H1 (cell line): Measurements from ENCODE around the gene PCDH7. TPM values are rescaled to one million over a fixed set of nuclear protein-coding genes. Genes with fewer than 3 reads are reported as not detected.

Experiments used
- CTCF ChIA-PET: fragments of 300-600 bp; sonication (Branson Sonifier 250); formaldehyde crosslinking; loops from one replicate; lab custom pipeline; 2021; ENCODE audit not compliant: partially characterized antibody; lab: Charles Lee
- POLR2A ChIA-PET: fragments of 300-600 bp; sonication (Branson Sonifier 250); formaldehyde crosslinking; loops from one replicate; lab custom pipeline; 2021; ENCODE audit warnings: inconsistent platforms; ENCODE audit not compliant: partially characterized antibody; lab: Charles Lee
- DNase-seq, 2 experiments: peaks; one replicate each; pipeline versions ENCODE4 v3.0.0 to v3.0.0-alpha.2; 2010 to 2022; ENCODE audit warnings: low spot score in 2 of 2, low read depth in 1 of 2, mixed read lengths in 1 of 2
- FAIRE-seq: peaks from 2 replicates; lab custom pipeline; 2011; peaks lifted over from hg19 to GRCh38; lab: Jason Lieb, UNC
- H2AFZ ChIP-seq: 2 replicates; pipeline ENCODE4 v1.8.1; 2012; ENCODE audit warnings: low read length, inconsistent platforms
- H2AK5ac ChIP-seq: 2 replicates; pipeline ENCODE4 v1.6.1; 2013; ENCODE audit warnings: low read depth, low read length
- H2BK120ac ChIP-seq: replicated peaks from 2 replicates; pipeline ENCODE3; 2013; ENCODE audit warnings: low read depth, low read length, inconsistent platforms
- H2BK12ac ChIP-seq: 2 replicates; pipeline ENCODE4 v1.6.1; 2013; ENCODE audit warnings: low read depth, low read length
- H2BK15ac ChIP-seq: 2 replicates; pipeline ENCODE4 v1.6.1; 2013; ENCODE audit warnings: low read length
- H2BK20ac ChIP-seq: 2 replicates; pipeline ENCODE4 v1.6.1; 2013; ENCODE audit warnings: low read length
- H2BK5ac ChIP-seq: 2 replicates; pipeline ENCODE4 v1.6.1; 2013; ENCODE audit warnings: low read depth, low read length
- H3K14ac ChIP-seq: 2 replicates; pipeline ENCODE4 v1.6.1; 2013; ENCODE audit warnings: inconsistent platforms; ENCODE audit not compliant: insufficient read length
- H3K18ac ChIP-seq: 2 replicates; pipeline ENCODE4 v1.6.1; 2013; ENCODE audit warnings: low read length; ENCODE audit errors: extremely low read depth
- H3K23ac ChIP-seq: 2 replicates; pipeline ENCODE4 v1.6.1; 2013; ENCODE audit warnings: inconsistent platforms; ENCODE audit not compliant: insufficient read length
- H3K23me2 ChIP-seq: 2 replicates; pipeline ENCODE4 v1.6.1; 2013; ENCODE audit warnings: low read depth, low read length
- H3K27ac ChIP-seq: 2 replicates; pipeline ENCODE4 v1.6.1; 2011; ENCODE audit warnings: low read depth, low read length, inconsistent platforms
- H3K27me3 ChIP-seq, 4 experiments: replicated peaks in 1 of 4; 1 replicate in 1 of 4; 2 replicates in 3 of 4; pipeline versions ENCODE4 v1.6.1 to v1.8.1; 2011 to 2013; ENCODE audit warnings: low read length in 3 of 4, mild to moderate bottlenecking in 3 of 4, inconsistent platforms in 2 of 4, mixed read lengths in 2 of 4, moderate library complexity in 1 of 4; ENCODE audit not compliant: control insufficient read depth in 3 of 4, insufficient read depth in 3 of 4; ENCODE audit errors: extremely low read depth in 1 of 4
- H3K36me3 ChIP-seq, 4 experiments: 2 replicates each; pipeline versions ENCODE4 v1.6.1 to v1.8.1; 2011 to 2013; ENCODE audit warnings: mild to moderate bottlenecking in 4 of 4, low read length in 3 of 4, moderate library complexity in 2 of 4, control low read depth in 1 of 4, inconsistent platforms in 1 of 4; ENCODE audit not compliant: insufficient read depth in 4 of 4, control insufficient read depth in 2 of 4
- H3K4ac ChIP-seq: replicated peaks from 2 replicates; pipeline ENCODE3; 2013; ENCODE audit warnings: low read length, low read depth, mixed read lengths, inconsistent platforms; ENCODE audit not compliant: insufficient read length
- H3K4me1 ChIP-seq, 4 experiments: replicated peaks in 1 of 4; 1 replicate in 1 of 4; 2 replicates in 3 of 4; pipeline versions ENCODE4 v1.6.1 to v1.8.1; 2011 to 2013; ENCODE audit warnings: low read length in 3 of 4, inconsistent platforms in 2 of 4, mixed read lengths in 1 of 4; ENCODE audit not compliant: insufficient read depth in 4 of 4, control insufficient read depth in 3 of 4
- H3K4me2 ChIP-seq, 2 experiments: 2 replicates each; pipeline versions ENCODE4 v1.6.1 to v1.8.1; 2011 to 2013; ENCODE audit warnings: low read depth in 2 of 2, low read length in 2 of 2, control low read depth in 1 of 2, inconsistent platforms in 1 of 2, mild to moderate bottlenecking in 1 of 2; ENCODE audit not compliant: insufficient read depth in 1 of 2
- H3K4me3 ChIP-seq, 4 experiments: fragments of 200-600, 300-600 bp in 1 of 4; sonication (generic), shearing (Covaris generic), sonication (Bioruptor Twin) in 1 of 4; 2 replicates each; pipeline versions ENCODE4 v1.5.1 to v1.8.1; 2011 to 2016; ENCODE audit warnings: low read length in 4 of 4, low read depth in 3 of 4, control low read depth in 2 of 4, inconsistent platforms in 2 of 4, mild to moderate bottlenecking in 2 of 4, mixed read lengths in 1 of 4, moderate library complexity in 1 of 4; ENCODE audit not compliant: insufficient read depth in 2 of 4; ENCODE audit errors: extremely low read depth in 1 of 4
- H3K56ac ChIP-seq: replicated peaks from 2 replicates; pipeline ENCODE3; 2013; ENCODE audit warnings: low read depth, mild to moderate bottlenecking, mixed read lengths, low read length, inconsistent platforms; ENCODE audit not compliant: insufficient read length
- H3K79me1 ChIP-seq: 2 replicates; pipeline ENCODE4 v1.6.1; 2013; ENCODE audit warnings: low read depth, low read length, control low read depth
- H3K79me2 ChIP-seq, 2 experiments: 2 replicates each; pipeline versions ENCODE4 v1.6.1 to v1.8.1; 2012 to 2013; ENCODE audit warnings: low read length in 2 of 2, mild to moderate bottlenecking in 2 of 2, inconsistent platforms in 1 of 2; ENCODE audit not compliant: insufficient read depth in 2 of 2, control insufficient read depth in 1 of 2
- H3K9ac ChIP-seq, 4 experiments: replicated peaks in 1 of 4; 1 replicate in 1 of 4; 2 replicates in 3 of 4; pipeline versions ENCODE4 v1.6.1 to v1.8.1; 2011 to 2013; ENCODE audit warnings: low read depth in 3 of 4, low read length in 3 of 4, control low read depth in 2 of 4, mild to moderate bottlenecking in 2 of 4, moderate library complexity in 2 of 4, inconsistent platforms in 1 of 4; ENCODE audit errors: extremely low read depth in 1 of 4
- H3K9me3 ChIP-seq, 2 experiments: 2 replicates each; pipeline versions ENCODE4 v1.6.1 to v1.8.1; 2012 to 2013; ENCODE audit warnings: mild to moderate bottlenecking in 2 of 2, moderate library complexity in 2 of 2, control low read depth in 1 of 2, inconsistent platforms in 1 of 2, low read depth in 1 of 2, low read length in 1 of 2, mixed read lengths in 1 of 2; ENCODE audit not compliant: insufficient read depth in 2 of 2
- H4K20me1 ChIP-seq, 2 experiments: replicated peaks in 1 of 2; 2 replicates each; pipeline versions ENCODE3 to v1.8.1; 2011 to 2013; ENCODE audit warnings: inconsistent platforms in 2 of 2, low read length in 2 of 2, mild to moderate bottlenecking in 1 of 2; ENCODE audit not compliant: insufficient read depth in 2 of 2, control insufficient read depth in 1 of 2
- H4K5ac ChIP-seq: 2 replicates; pipeline ENCODE4 v1.6.1; 2013; ENCODE audit warnings: low read length, low read depth, mixed read lengths, inconsistent platforms; ENCODE audit not compliant: insufficient read length
- H4K8ac ChIP-seq: 2 replicates; pipeline ENCODE4 v1.8.0; 2013; ENCODE audit warnings: mild to moderate bottlenecking, moderate library complexity, low read length, inconsistent platforms; ENCODE audit not compliant: insufficient read depth; ENCODE audit errors: extremely low read depth
- H4K91ac ChIP-seq: replicated peaks from 2 replicates; pipeline ENCODE3; 2013; ENCODE audit warnings: low read length, mixed read lengths, inconsistent platforms; ENCODE audit not compliant: insufficient read length
- EZH2 ChIP-seq: fragments of 200-600 bp; sonication (generic); IDR thresholded peaks from 2 replicates; pipeline ENCODE4 v1.7.1; 2012; ENCODE audit warnings: low read depth, mild to moderate bottlenecking, moderate library complexity, low read length, inconsistent platforms; ENCODE audit not compliant: severe bottlenecking
- JUN ChIP-seq: IDR thresholded peaks from 2 replicates; pipeline ENCODE4 v1.6.1; 2011; ENCODE audit warnings: low read depth, mild to moderate bottlenecking, improper control_type of control experiment, low read length
- JUND ChIP-seq: IDR thresholded peaks from 2 replicates; pipeline ENCODE4 v1.6.1; 2011; ENCODE audit warnings: mild to moderate bottlenecking, improper control_type of control experiment, low read length
- NRF1 ChIP-seq: IDR thresholded peaks from 2 replicates; pipeline ENCODE4 v1.6.1; 2011; ENCODE audit warnings: mild to moderate bottlenecking, low read depth, low read length, improper control_type of control experiment
- POU5F1 ChIP-seq: IDR thresholded peaks from 2 replicates; pipeline ENCODE4 v1.6.1; 2011; ENCODE audit warnings: low read depth, mild to moderate bottlenecking, low read length, moderate library complexity
- RXRA ChIP-seq: IDR thresholded peaks from 2 replicates; pipeline ENCODE4 v1.6.1; 2011; ENCODE audit warnings: low read depth, mild to moderate bottlenecking, low read length, moderate library complexity; ENCODE audit not compliant: insufficient read depth
- SIRT6 ChIP-seq: IDR thresholded peaks from one replicate; pipeline ENCODE4 v1.7.1; 2012; ENCODE audit warnings: low read length, inconsistent platforms
- SP1 ChIP-seq: IDR thresholded peaks from 2 replicates; pipeline ENCODE4 v1.6.1; 2011; ENCODE audit warnings: low read depth, low read length
- SP2 ChIP-seq: IDR thresholded peaks from 2 replicates; pipeline ENCODE4 v1.6.1; 2012; ENCODE audit warnings: mild to moderate bottlenecking, low read length, inconsistent platforms
- SP4 ChIP-seq: IDR thresholded peaks from 2 replicates; pipeline ENCODE4 v1.6.1; 2012; ENCODE audit warnings: low read length, inconsistent platforms
- ZNF274 ChIP-seq: IDR thresholded peaks from 2 replicates; pipeline ENCODE4 v1.7.0; 2012; ENCODE audit warnings: low read length, borderline replicate concordance; ENCODE audit errors: extremely low read depth
- WGBS, 2 experiments: shearing (Covaris generic) in 1 of 2; methylation state at CpG; one replicate each; pipeline versions ENCODE4 v1.1.6 to v1.1.7; 2013 to 2015; ENCODE audit warnings: low lambda C conversion rate in 2 of 2, mixed read lengths in 2 of 2, inconsistent platforms in 1 of 2, low coverage in 1 of 2, missing lambda C conversion rate in 1 of 2; ENCODE audit not compliant: insufficient replicate concordance in 2 of 2, insufficient coverage in 1 of 2, insufficient read length in 1 of 2; ENCODE audit errors: extremely low coverage in 1 of 2, missing lambda C conversion rate in 1 of 2; 5-methylcytosine and 5-hydroxymethylcytosine counted together
- polyA plus RNA-seq, 7 experiments: library from polyadenylated mRNA; depleted of rRNA in 3 of 7; stranded (reverse) in 5 of 7; unstranded in 2 of 7; fragments of >200 nt in 5 of 7; fragments of 200-250 nt in 2 of 7; gene quantifications; 1 replicate in 5 of 7; 2 replicates in 1 of 7; 4 replicates in 1 of 7; pipeline versions ENCODE4 v1.2.1 to v1.2.3, GENCODE V29; 2011 to 2013; ENCODE audit warnings: missing spikeins in 2 of 7, mixed read lengths in 2 of 7
- total RNA-seq: library from RNA; stranded (reverse); fragmentation: NEBNext Ultra II Directional; extraction: Animal tissue kit (Norgen Biotek cat#: 25700); gene quantifications from 2 replicates; pipeline ENCODE4 v1.2.1, GENCODE V29; 2021

PCDH7 gene
- total and polyA plus RNA-seq, 2 of the 8 experiments (the other 6 are each of a cell fraction or from before 2014, with no cell fraction given) = 3.1 to 6.1 TPM

- no peak overlapping the region for H2AFZ ChIP-seq
- no peak overlapping the region for H2AK5ac ChIP-seq
- H3K9ac ChIP-seq = no peak overlapping the region
- H3K27me3 ChIP-seq = peaks cover 0 to 1% (median 0%) of the 10 kb centered on the region in 4 experiments; a peak in 1 of 7 replicates
- no peaks in the 10 kb centered on the region for H3K79me1 ChIP-seq
- H3K79me2 ChIP-seq = no peaks in the 10 kb centered on the region
- no peak overlapping the region for H2BK120ac ChIP-seq
- H4K91ac ChIP-seq = no peak overlapping the region
- no peak overlapping the region for H3K4me3 ChIP-seq
- H3K9me3 ChIP-seq = no peaks in the 10 kb centered on the region
- ChIA-PET CTCF (interaction anchor here (0.7 to 1.5 kb wide), 3 partner anchors 11 to 39 kb away, joined by 3 read pairs; no protein-coding TSS in a partner anchor), POLR2A (no interaction called here)
- FAIRE-seq (no peak), DNase-seq (no peak)
- no peaks in the 10 kb centered on the region for H3K23me2 ChIP-seq
- H2BK20ac ChIP-seq = no peak overlapping the region
- no peak overlapping the region for H3K27ac ChIP-seq
- no peak overlapping the region for H2BK12ac ChIP-seq
- TF ChIP-seq SP1 (no peak), JUN (no peak), RXRA (no peak), EZH2 (no peak), SP2 (no peak), JUND (no peak), POU5F1 (no peak), ZNF274 (no peak), SIRT6 (no peak), SP4 (no peak), NRF1 (no peak)
- WGBS, 2 experiments = 93% methylated on average over 6 of the region's 6 CpGs; no CpG with 5 or more reads in 1 of the 2 experiments
- no peaks in the 10 kb centered on the region for H4K20me1 ChIP-seq
- H2BK5ac ChIP-seq = no peak overlapping the region
- H3K4me2 ChIP-seq = no peak overlapping the region
- no peak overlapping the region for H2BK15ac ChIP-seq
- no peak overlapping the region for H3K56ac ChIP-seq
- H3K4ac ChIP-seq = no peak overlapping the region
- no peak overlapping the region for H3K18ac ChIP-seq
- H3K36me3 ChIP-seq = no peaks in the 10 kb centered on the region
- no peak overlapping the region for H4K8ac ChIP-seq
- no peak overlapping the region for H4K5ac ChIP-seq
- H3K14ac ChIP-seq = no peak overlapping the region
- no peak overlapping the region for H3K23ac ChIP-seq
- H3K4me1 ChIP-seq = no peaks in the 10 kb centered on the region
Observed at GRCh38 chr4:30757357-30757756, 37.2 kb downstream of the PCDH7 start.
